Vagina (tissue), 2 donors: ENCODE data around the gene PRKAG3.

ENCODE experiments used
- CTCF ChIP-seq, 3 experiments: fragments of 450-650 bp in 2 of 3; fragments of 200-600 bp in 1 of 3; sonication (generic) in 1 of 3; IDR thresholded peaks; one replicate each; pipeline ENCODE4 v1.5.1; 2017 to 2019; ENCODE audit warnings: antibody characterized with exemption in 3 of 3, mild to moderate bottlenecking in 2 of 3, moderate library complexity in 2 of 3
- POLR2A ChIP-seq, 2 donors: fragments of 450-650 bp; IDR thresholded peaks; one replicate each; pipeline ENCODE4 v1.6.1; 2017; ENCODE audit warnings: antibody characterized with exemption in 2 of 2, mild to moderate bottlenecking in 2 of 2, moderate library complexity in 2 of 2
- POLR2AphosphoS5 ChIP-seq, 2 donors: sonication (generic); formaldehyde crosslinking; IDR thresholded peaks; one replicate each; pipeline ENCODE4 v1.9.0; 2017; ENCODE audit warnings: antibody characterized with exemption in 2 of 2, mild to moderate bottlenecking in 2 of 2, low read depth in 1 of 2; ENCODE audit not compliant: insufficient read depth in 1 of 2

- TF ChIP-seq CTCF (IDR thresholded peaks at IDR 0.05), result no peak
- no peak for TF ChIP-seq POLR2A (IDR thresholded peaks at IDR 0.05)
- TF ChIP-seq POLR2AphosphoS5 (IDR thresholded peaks at IDR 0.05; ENCODE audit: insufficient read depth in 1 of 2, low read depth in 1 of 2), result no peak
These were observed 31.6 kb downstream of the PRKAG3 start for GRCh38 chr2:218799990-218800389.
